Caco-2 (cell line): ENCODE data around the gene NDUFB8. TPM values are rescaled to one million over a fixed set of nuclear protein-coding genes. Genes with fewer than 3 reads are reported as not detected.

Experiments
- BruUV-seq: library from RNA; stranded (reverse); fragments of 400-500 nt; replicated peaks from 2 replicates; lab custom pipeline; 2021; lab: Mats Ljungman, UMichigan
- CTCF ChIA-PET: fragments of 300-600 bp; sonication (Branson Sonifier 250); formaldehyde crosslinking; loops from one replicate; lab custom pipeline; 2022; ENCODE audit warnings: antibody characterized with exemption; lab: Charles Lee
- POLR2A ChIA-PET: fragments of 300-600 bp; sonication (Branson Sonifier 250); formaldehyde crosslinking; loops from one replicate; lab custom pipeline; 2022; ENCODE audit warnings: antibody characterized with exemption; lab: Charles Lee
- DNase-seq, 2 experiments: peaks; one replicate each; pipeline versions ENCODE4 v3.0.0 to v3.0.0-alpha.2; 2020 to 2022
- H3K27me3 ChIP-seq: replicated peaks from 2 replicates; pipeline ENCODE4 v1.6.0; 2011; ENCODE audit warnings: low read length; ENCODE audit not compliant: control insufficient read depth, insufficient read depth
- H3K36me3 ChIP-seq: 2 replicates; pipeline ENCODE4 v1.5.1; 2011; ENCODE audit warnings: low read length; ENCODE audit not compliant: control insufficient read depth, insufficient read depth
- H3K4me1 ChIP-seq: fragments of 250-450 bp; sonication (Bioruptor Pico); 2 replicates; pipeline ENCODE4 v1.5.1; 2020; ENCODE audit warnings: mild to moderate bottlenecking
- H3K4me3 ChIP-seq: 2 replicates; pipeline ENCODE4 v1.5.1; 2011; ENCODE audit warnings: low read depth, mild to moderate bottlenecking, control low read depth, low read length
- H3K9me3 ChIP-seq: fragments of 250-450 bp; sonication (Bioruptor Pico); 2 replicates; pipeline ENCODE4 v1.5.1; 2020; ENCODE audit warnings: mild to moderate bottlenecking, moderate library complexity
- H3K27ac Mint-ChIP-seq: one replicate; pipeline ENCODE4 v1.8.0; 2022; ENCODE audit warnings: mixed read lengths; ENCODE audit not compliant: unreplicated experiment
- H3K27me3 Mint-ChIP-seq: one replicate; pipeline ENCODE4 v1.8.0; 2022; ENCODE audit warnings: mixed read lengths; ENCODE audit not compliant: insufficient read depth, unreplicated experiment
- H3K36me3 Mint-ChIP-seq: one replicate; pipeline ENCODE4 v1.8.0; 2022; ENCODE audit warnings: mild to moderate bottlenecking, mixed read lengths; ENCODE audit not compliant: insufficient read depth, unreplicated experiment
- H3K4me1 Mint-ChIP-seq: one replicate; pipeline ENCODE4 v1.8.0; 2022; ENCODE audit warnings: low read depth, mixed read lengths; ENCODE audit not compliant: unreplicated experiment
- H3K4me3 Mint-ChIP-seq: one replicate; pipeline ENCODE4 v1.8.0; 2022; ENCODE audit warnings: mild to moderate bottlenecking, moderate library complexity, mixed read lengths; ENCODE audit not compliant: unreplicated experiment
- H3K9me3 Mint-ChIP-seq: one replicate; pipeline ENCODE4 v1.8.0; 2022; ENCODE audit warnings: mixed read lengths; ENCODE audit not compliant: unreplicated experiment
- intact Hi-C: fragments of 100-400 bp; cut with micrococcal nuclease; formaldehyde crosslinking; loops from one replicate; pipeline ENCODE4 v1.10.0; 2022; ENCODE audit not compliant: unreplicated experiment
- total RNA-seq: library from RNA; stranded (reverse); gene quantifications from 2 replicates; pipeline ENCODE4 v1.2.3, GENCODE V29; 2022
- TF ChIP-seq, protein P1 (sequence below), 2 experiments: fragments of 200-600 bp in 1 of 2; IDR thresholded peaks; 1 replicate in 1 of 2; 2 replicates in 1 of 2; pipeline versions ENCODE4 v1.5.1 to v1.8.0; 2011 to 2022; ENCODE audit warnings: antibody characterized with exemption in 1 of 2, control low read depth in 1 of 2, inconsistent platforms in 1 of 2, low read depth in 1 of 2, low read length in 1 of 2, mild to moderate bottlenecking in 1 of 2, moderate library complexity in 1 of 2; ENCODE audit not compliant: insufficient read depth in 1 of 2, severe bottlenecking in 1 of 2, unreplicated experiment in 1 of 2

NDUFB8 gene
- total RNA-seq, 1 experiment from 2014 or later: 249 TPM

DNA sequence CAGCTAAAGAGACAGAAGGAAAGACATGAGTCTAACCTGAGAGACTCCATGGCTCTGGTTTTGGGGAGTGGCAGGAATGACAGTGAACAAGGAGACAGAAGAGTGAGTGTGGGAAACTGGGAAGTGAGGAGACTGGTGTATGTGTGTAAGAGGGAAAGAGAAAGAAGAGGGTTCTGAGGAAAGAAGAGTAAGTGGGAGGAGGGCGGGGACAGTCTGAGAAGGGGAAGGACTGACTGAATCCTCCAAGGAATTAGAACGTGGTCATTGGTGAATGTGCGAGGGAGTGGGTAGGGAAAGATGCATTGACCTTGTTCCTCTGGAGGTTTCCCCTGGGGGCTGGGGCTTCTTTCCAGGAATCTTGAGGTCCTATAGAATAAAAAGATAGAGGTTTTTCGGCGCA is 40.3 kb downstream of the NDUFB8 start:
- Mint-ChIP-seq H3K9me3 (no peaks in the 10 kb centered on the region), H3K4me1 (no peaks in the 10 kb centered on the region), H3K27me3 (no peaks in the 10 kb centered on the region), H3K36me3 (no peaks in the 10 kb centered on the region), H3K27ac (no peak overlapping the region), H3K4me3 (no peak overlapping the region)
- DNase-seq: no peak
- Histone ChIP-seq H3K27me3 (no peaks in the 10 kb centered on the region), H3K9me3 (no peaks in the 10 kb centered on the region), H3K36me3 (no peaks in the 10 kb centered on the region), H3K4me3 (no peak overlapping the region), H3K4me1 (no peaks in the 10 kb centered on the region)
- no TSS peak for BruUV-seq
- intact Hi-C loops: no loop called here
- ChIA-PET POLR2A (no interaction called here), CTCF (interaction anchor here (1.5 kb wide), 1 partner anchor 30 kb away, joined by 5 read pairs; no protein-coding TSS in a partner anchor)
- TF ChIP-seq, protein P1, sequence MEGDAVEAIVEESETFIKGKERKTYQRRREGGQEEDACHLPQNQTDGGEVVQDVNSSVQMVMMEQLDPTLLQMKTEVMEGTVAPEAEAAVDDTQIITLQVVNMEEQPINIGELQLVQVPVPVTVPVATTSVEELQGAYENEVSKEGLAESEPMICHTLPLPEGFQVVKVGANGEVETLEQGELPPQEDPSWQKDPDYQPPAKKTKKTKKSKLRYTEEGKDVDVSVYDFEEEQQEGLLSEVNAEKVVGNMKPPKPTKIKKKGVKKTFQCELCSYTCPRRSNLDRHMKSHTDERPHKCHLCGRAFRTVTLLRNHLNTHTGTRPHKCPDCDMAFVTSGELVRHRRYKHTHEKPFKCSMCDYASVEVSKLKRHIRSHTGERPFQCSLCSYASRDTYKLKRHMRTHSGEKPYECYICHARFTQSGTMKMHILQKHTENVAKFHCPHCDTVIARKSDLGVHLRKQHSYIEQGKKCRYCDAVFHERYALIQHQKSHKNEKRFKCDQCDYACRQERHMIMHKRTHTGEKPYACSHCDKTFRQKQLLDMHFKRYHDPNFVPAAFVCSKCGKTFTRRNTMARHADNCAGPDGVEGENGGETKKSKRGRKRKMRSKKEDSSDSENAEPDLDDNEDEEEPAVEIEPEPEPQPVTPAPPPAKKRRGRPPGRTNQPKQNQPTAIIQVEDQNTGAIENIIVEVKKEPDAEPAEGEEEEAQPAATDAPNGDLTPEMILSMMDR (IDR thresholded peaks at IDR 0.05; ENCODE audit: insufficient read depth in 1 of 2, low read depth in 1 of 2, low read length in 1 of 2, severe bottlenecking in 1 of 2, unreplicated experiment in 1 of 2): no peak

DNA sequence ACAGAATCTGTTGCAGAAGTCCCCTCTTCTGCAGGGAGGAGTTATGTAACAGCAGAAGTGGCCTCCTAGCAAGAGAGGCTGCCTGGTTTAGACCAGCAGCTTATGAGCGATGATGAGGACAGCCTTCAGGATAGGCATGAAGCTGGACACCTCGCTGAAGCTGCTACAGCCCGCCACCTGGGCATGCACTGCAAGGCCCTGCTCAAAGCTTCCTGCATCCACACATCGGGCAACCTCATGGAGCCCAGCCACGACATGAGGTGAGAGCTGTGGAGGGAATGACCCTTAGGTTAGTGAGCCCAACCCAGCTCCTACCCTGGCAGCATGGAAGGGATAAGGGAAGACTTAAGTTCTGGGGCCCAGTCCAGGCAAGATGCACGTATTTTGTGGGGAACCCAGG is 42.1 kb downstream of the NDUFB8 start:
- H3K9me3 Mint-ChIP-seq: no peaks in the 10 kb centered on the region
- ChIA-PET POLR2A (no interaction called here), CTCF (no interaction called here)
- H3K27me3 Mint-ChIP-seq: no peaks in the 10 kb centered on the region
- H3K36me3 Mint-ChIP-seq: peaks cover 1% of the 10 kb centered on the region
- H3K4me3 Mint-ChIP-seq: no peak overlapping the region
- intact Hi-C loops: no loop called here
- H3K27me3 ChIP-seq: no peaks in the 10 kb centered on the region
- no peaks in the 10 kb centered on the region for H3K36me3 ChIP-seq
- TF ChIP-seq, protein P1 (IDR thresholded peaks at IDR 0.05; ENCODE audit: insufficient read depth in 1 of 2, low read depth in 1 of 2, low read length in 1 of 2, severe bottlenecking in 1 of 2, unreplicated experiment in 1 of 2): no peak
- no peaks in the 10 kb centered on the region for H3K9me3 ChIP-seq
- H3K4me1 Mint-ChIP-seq: peaks cover 7% of the 10 kb centered on the region
- H3K4me1 ChIP-seq: no peaks in the 10 kb centered on the region
- BruUV-seq: no TSS peak
- DNase-seq: no peak
- no peak overlapping the region for H3K27ac Mint-ChIP-seq
- H3K4me3 ChIP-seq: no peak overlapping the region

DNA sequence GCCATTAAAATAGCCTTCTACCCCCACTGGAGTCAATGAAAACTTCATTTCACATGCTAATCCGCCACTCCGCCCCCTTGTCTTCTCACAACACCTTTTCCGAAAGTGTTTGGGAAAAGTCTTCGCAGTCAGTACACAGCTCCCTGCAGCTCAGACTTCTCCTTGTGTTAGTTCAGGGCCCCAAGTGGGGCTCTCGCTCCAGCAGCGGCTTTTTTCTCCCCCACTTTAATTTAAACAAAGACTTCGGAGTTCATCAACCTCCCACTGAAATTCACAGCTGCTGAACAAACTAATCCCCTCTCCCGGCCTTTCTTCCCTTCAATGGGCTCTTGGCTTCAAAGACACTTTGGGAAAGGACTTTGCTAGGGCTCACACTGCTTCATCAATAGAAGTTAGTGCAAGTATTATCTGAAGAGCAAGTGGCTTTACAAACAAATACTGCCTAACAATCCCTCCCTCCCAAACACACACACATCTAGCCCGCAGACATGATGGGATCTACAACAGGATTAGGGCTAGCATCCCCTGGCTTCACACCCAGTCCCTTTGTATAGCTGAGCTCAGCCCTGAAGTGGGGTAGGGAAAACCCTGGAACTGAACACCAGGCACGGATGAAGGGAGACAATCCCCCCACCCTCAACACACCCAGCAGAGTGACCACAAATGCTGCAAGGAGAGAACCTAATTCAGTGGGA is 43.7 kb downstream of the NDUFB8 start:
- no peak overlapping the region for H3K27ac Mint-ChIP-seq
- TF ChIP-seq, protein P1 (IDR thresholded peaks at IDR 0.05; ENCODE audit: insufficient read depth in 1 of 2, low read depth in 1 of 2, low read length in 1 of 2, severe bottlenecking in 1 of 2, unreplicated experiment in 1 of 2): no peak
- Histone ChIP-seq H3K4me3 (no peak overlapping the region), H3K36me3 (no peaks in the 10 kb centered on the region), H3K27me3 (no peaks in the 10 kb centered on the region), H3K4me1 (no peaks in the 10 kb centered on the region), H3K9me3 (no peaks in the 10 kb centered on the region)
- no TSS peak for BruUV-seq
- peaks cover 13% of the 10 kb centered on the region for H3K4me1 Mint-ChIP-seq
- peaks cover 7% of the 10 kb centered on the region for H3K36me3 Mint-ChIP-seq
- ChIA-PET CTCF (interaction anchor here (1.0 kb wide), 1 partner anchor 33 kb away, joined by 3 read pairs; no protein-coding TSS in a partner anchor), POLR2A (no interaction called here)
- no peaks in the 10 kb centered on the region for H3K9me3 Mint-ChIP-seq
- peaks cover 2% of the 10 kb centered on the region for H3K27me3 Mint-ChIP-seq
- H3K4me3 Mint-ChIP-seq: no peak overlapping the region
- no peak for DNase-seq
- intact Hi-C loops: no loop called here
